HG03558 (cell line): ENCODE results near the gene MPP3.
"Not testable (repeated sequence)": the region's sequence is repeated elsewhere in the genome, so short reads cannot be mapped to it uniquely, and the experiment has no call there.

ENCODE experiments used
- ATAC-seq: cut with Tn5 transposase; IDR thresholded peaks from one replicate; pipeline ENCODE4 v1.9.1; 2021; ENCODE audit warnings: moderate number of reproducible peaks; ENCODE audit not compliant: unreplicated experiment; ENCODE audit errors: extremely low read depth

Gene MPP3

GRCh38 chr17:43812396-43813265 is 20.3 kb downstream of the MPP3 start:
- ATAC-seq = no peak

GRCh38 chr17:43810823-43811222 is 22.1 kb downstream of the MPP3 start:
- no peak for ATAC-seq

DNA sequence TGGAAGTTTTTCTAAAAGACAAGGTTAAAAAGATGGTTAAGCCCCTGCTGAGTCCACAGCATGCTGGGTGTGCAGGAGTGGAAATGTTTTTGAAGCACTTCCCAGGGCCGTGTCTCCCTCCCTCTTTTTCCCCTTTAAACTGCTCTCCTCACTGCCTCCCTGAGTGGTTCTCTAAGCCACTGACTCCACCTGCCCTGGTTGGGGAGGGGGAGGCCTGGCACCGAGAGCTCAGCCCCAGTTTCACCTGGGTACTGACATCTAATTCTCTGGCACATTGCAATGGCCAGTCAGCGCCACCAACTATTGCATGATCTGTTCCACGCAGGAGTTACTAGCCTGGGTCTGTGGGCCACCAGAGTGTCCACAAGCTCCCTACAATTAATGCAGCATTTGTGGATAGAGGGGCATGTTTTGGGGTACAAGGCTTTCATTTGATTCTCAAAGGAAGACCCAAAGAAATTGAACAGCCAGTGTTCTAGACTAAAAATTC is 22.7 kb downstream of the MPP3 start:
- no peak for ATAC-seq

- ATAC-seq = no peak
Measured at GRCh38 chr17:43809121-43809520, 23.8 kb downstream of the MPP3 start.

GRCh38 chr17:43808076-43808475 is 24.9 kb downstream of the MPP3 start:
- ATAC-seq = no peak

DNA sequence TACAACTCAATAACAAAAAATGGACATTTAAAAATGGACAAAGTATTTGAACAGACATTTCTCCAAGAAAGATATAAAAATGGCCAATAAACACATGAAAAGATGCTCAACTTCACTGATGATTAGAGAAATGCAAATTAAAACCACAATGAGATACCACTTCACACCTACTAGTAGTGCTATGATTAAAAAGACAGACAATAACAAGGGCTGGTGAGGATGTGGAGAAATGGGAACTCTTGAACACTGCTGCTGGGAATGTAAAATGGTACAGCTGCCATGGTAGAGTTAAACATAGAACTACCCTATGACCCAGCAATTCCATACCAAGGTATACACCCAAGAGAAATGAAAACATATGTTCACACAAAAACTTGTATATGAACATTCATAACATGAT is 27.8 kb downstream of the MPP3 start:
- ATAC-seq = no peak

DNA sequence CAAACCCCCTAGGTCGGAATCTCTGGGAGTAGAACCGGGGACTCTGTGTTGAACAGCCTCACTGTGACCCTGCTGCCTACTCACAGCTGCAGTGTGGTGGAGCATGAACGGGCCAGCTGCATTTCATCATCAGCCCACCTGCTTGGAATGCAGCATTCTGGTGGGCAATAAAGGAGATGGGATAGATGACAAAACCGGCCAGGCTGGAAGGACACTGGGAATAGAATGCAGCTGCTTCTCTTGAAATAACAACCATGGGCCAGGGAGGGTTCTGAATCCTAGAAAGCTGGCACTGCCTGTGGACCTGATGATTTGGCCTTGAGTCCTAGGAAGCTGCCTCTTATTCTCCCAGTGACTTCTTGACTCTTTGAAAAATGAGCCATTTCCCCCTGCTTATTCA is 29.2 kb downstream of the MPP3 start:
- ATAC-seq = no peak

DNA sequence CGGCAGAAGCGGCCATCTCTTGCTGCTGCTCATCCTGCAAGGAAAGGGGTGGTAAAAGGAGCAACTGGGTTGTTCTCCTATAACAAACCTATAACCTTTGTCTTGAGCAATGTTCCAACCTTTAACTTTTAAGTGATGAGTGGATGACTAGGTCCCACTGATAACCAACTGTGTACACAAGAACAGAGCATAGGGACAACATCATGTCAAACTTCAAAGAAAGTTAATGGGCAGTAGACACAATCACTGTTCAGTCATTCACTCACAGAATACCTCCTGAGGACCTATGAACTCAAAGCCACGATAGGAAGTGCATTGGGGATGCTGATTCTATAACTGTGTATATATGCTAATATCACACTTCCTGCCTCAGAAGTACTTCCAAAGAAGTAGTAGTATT is 31.1 kb downstream of the MPP3 start:
- ATAC-seq = no peak

DNA sequence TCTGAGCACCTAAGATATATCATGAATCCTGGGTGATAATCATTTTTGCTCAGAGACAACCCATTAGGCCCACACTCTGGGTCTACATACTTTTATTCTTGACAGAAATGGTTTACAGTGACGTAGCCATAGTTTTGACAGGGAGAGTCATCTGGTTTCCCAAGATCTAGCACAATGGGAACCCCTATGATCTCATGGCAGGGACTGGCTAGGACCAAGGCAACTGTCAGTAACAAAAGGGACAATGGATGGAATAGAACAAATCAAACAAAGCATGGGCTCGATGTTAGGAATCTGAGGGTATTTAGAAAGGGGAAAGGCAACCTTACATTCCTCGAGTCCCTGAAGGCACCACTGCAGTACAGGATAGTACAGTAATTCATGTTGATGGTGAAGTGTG is 32.2 kb downstream of the MPP3 start:
- ATAC-seq = no peak

DNA sequence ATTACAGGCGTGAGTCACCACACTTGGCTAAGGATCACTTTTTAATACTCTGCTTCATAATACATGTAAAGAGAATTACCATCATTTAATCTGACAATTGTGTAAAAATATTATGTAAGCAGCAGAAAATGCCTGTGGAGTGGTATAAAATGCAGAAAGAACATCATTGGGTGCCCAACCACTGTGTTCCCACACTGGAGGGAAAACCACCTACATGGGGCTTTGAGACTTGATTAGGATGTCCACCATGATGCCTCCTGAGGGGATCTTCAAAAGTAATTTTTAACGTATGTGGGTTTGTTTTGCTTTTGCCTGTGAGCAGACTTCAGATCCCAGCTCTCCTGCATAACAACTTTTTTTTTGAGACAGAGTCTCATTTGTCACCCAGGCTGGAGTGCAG is 33.9 kb downstream of the MPP3 start:
- ATAC-seq = no peak

DNA sequence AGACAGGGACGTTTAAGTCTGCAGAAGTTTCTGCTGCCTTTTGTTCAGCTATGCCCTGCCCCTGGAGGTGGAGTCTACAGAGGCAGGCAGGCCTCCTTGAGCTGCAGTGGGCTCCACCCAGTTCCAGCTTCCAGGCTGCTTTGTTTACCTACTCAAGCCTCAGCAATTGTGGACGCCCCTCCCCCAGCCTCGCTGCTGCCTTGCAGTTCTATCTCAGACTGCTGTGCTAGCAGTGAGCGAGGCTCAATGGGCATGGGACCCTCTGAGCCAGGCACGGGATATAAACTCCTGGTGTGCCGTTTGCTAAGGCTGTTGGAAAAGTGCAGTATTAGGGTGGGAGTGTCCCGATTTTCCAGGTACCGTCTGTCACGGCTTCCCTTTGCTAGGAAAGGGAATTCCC is 34.9 kb downstream of the MPP3 start:
- ATAC-seq = not testable (repeated sequence)

DNA sequence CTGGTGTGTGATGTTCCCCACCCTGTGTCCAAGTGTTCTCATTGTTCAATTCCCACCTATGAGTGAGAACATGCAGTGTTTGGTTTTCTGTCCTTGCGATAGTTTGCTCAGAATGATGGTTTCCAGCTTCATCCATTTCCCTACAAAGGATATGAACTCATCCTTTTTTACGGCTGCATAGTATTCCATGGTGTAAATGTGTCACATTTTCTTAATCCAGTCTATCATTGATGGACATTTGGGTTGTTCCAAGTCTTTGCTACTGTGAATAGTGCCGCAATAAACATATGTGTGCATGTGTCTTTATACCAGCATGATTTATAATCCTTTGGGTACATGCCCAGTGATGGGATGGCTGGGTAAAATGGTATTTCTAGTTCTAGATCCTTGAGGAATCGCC is 40.3 kb downstream of the MPP3 start:
- not testable (repeated sequence) for ATAC-seq

DNA sequence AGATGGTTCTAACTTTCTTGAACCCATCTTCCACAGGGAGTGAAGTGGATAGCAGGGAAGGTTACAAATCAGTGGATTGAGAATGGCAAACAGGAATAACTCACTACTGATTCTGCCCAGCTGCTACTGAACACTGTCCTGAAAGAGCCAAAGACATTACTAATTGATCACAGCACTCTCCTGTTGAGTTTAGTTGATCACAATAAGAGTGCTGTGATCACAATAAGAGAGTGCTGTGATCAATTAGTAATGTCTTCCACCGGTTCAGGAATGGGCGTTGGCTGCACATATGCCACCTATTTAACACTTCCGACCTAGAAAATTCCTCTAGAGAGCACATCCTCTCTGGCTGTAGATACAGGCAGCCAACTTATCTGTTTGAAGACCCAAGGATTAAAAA is 41.4 kb downstream of the MPP3 start:
- no peak for ATAC-seq

DNA sequence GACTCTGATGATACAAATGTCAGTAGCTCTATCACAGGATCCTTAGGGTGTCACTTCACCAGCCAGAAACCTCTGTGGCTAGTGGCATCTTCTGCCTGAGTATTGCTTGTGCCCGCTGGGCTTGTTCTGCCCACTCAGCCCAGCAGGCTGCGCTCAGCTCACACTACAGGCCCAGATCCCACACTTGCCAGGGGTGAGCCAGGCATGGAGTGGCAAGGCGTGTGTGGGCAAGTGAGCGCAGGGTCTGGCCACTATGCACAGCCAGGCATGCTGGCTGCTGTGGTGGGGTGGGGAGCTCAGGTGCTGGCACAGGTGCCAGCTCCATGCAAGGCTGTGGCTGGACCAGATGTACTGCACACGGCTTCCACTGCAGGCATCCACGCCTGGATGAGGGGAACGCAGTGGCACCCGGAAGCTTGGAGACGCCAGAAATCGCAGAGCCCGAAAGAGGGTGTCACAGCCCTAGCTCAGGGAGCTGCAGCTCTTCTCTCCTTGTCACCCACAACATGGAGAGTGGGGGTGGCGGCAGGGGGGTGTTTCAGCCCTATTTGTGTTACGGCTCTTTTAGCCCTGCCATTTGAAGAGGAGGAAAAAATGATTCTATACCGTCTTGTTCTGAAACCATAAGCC is 42.5 kb downstream of the MPP3 start:
- no peak for ATAC-seq

GRCh38 chr17:43789482-43789881 is 43.5 kb downstream of the MPP3 start:
- ATAC-seq = no peak

DNA sequence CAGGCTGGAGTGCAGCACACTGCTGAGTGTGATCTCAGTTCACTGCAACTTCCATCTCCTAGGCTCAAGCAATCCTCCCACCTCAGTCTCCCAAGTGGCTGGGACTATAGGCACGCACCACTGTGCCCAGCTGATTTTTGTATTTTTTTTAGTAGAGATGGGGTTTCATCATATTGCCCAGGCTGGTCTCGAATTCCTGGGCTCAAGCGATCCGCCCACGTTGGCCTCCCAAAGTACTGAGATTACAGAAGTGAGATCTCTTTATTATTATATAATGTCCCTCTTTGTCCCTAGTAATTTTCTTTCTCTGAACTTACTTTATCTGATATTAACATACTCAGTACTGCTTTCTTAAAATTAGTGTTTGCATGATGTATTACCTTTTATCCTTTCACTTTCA is 44.4 kb downstream of the MPP3 start:
- ATAC-seq = no peak

- no peak for ATAC-seq
Measured at GRCh38 chr17:43787728-43788127, 45.2 kb downstream of the MPP3 start.

DNA sequence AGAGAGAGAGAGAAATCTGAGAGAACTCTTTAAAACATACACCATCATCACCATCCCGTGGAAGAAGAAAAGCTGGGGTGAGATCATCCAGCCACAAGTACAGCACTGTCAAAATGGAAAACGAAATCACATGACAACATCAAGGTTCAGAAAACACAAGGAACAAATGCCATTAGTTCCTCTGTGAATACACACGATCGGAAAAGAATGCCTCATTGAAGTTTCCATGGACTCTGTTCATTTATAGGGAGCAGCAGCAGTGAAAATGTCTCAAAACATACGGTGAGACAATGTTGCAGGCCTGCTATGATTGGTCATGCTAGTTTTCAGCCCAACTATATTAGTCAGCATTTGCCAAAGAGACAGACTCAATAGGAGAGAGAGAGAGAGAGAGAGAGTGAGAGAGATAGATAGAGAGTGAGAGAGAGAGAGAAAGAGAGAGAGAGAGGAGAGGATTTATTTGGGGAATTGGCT is 48.3 kb downstream of the MPP3 start:
- ATAC-seq = no peak

DNA sequence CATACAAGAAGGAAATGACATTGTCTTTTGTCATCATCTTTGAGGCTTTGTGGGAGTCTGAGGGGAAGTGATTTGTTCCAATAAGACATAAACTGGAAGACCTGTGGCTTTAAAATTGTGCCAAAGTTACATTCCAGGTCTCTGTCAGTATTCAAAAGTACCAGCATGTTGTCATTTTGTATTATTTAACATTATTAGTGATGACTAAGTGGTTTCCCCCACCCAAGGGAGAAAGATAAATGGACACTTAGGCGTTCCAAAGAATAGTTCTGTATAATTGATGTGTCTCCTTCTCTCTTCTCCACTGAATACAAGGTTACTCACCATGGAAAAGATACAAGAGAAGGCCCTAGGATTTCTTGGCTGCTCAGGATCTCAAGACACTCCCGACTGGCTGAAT is 48.9 kb downstream of the MPP3 start:
- no peak for ATAC-seq

GRCh38 chr17:43782913-43783680 is 49.8 kb downstream of the MPP3 start:
- no peak for ATAC-seq

GRCh38 chr17:43780135-43780534 is 52.8 kb downstream of the MPP3 start, which contains the start of gene CFAP97D1:
Gene CFAP97D1, plus strand, starts transcription at chr17:43780435. Its CDS starts 28 bp downstream, at chr17:43780463.
- no peak for ATAC-seq
